Sciatic nerve (tissue), 2 donors: ENCODE measurements around the gene PLEK2. TPM values are rescaled to one million over a fixed set of nuclear protein-coding genes. Genes with fewer than 3 reads are reported as not detected.
"Not testable (repeated sequence)": the region's sequence is repeated elsewhere in the genome, so short reads cannot be mapped to it uniquely, and the experiment has no call there.

ENCODE experiments used
- ATAC-seq: fragments of 200-7000 bp; cut with Tn5 transposase; one replicate; pipeline ENCODE4 v1.9.1; 2020; ENCODE audit warnings: mild to moderate bottlenecking, moderate library complexity
- DNase-seq: peaks from one replicate; pipeline ENCODE4 v3.0.0-alpha.2; 2020; ENCODE audit warnings: low spot score
- intact Hi-C: fragments of 100-400 bp; cut with DNase I; formaldehyde crosslinking; loops from one replicate; pipeline ENCODE4 v1.14.2; 2022
- total RNA-seq: library from RNA; stranded (reverse); fragmentation: NEBNext Ultra II Directional; extraction: Animal tissue kit (Norgen Biotek cat#: 25700); gene quantifications from one replicate; pipeline ENCODE4 v1.2.1, GENCODE V29; 2021
- donor health status: DM: no; HTN: no; CAD: no.
- donor health status: DM: no; HTN: no; CAD: no.

The PLEK2 gene
- 0.62 TPM for total RNA-seq

DNA sequence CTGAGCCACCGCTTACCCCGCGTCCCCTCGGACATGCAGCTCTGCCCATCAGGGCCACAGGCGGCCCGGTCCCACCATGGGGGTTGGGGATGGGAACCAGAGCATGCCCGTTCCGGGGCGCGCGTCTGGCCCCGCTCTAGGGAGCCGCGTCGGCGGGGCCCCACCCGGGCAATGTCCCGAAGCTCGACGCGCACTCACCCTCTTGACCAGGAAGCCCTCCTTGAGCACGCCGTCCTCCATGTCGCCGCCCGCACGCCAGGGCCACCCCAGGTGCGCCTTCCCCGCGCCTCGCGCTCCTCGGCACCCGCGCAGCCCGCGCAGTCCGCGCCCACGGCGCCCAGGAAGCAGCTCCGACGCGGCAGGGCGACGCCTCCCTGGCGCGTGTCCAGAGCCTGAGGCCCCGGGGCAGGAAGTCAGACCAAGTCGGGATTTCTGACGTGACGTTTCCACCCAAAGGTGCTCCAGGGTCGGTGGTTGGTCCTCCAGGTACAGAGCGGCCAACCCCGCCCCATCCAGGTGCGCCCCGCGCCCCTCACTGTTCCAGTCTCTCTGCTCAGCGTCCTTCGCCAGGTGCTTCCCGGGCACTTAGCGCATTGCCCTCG, at the start of gene PLEK2:
Gene PLEK2, minus strand, starts transcription at position 346 of the 602 bp plus-strand sequence. Its CDS starts 106 bp downstream, at position 240.
- intact Hi-C loops, result no loop called here
- ATAC-seq (no peak), DNase-seq (no peak)

DNA sequence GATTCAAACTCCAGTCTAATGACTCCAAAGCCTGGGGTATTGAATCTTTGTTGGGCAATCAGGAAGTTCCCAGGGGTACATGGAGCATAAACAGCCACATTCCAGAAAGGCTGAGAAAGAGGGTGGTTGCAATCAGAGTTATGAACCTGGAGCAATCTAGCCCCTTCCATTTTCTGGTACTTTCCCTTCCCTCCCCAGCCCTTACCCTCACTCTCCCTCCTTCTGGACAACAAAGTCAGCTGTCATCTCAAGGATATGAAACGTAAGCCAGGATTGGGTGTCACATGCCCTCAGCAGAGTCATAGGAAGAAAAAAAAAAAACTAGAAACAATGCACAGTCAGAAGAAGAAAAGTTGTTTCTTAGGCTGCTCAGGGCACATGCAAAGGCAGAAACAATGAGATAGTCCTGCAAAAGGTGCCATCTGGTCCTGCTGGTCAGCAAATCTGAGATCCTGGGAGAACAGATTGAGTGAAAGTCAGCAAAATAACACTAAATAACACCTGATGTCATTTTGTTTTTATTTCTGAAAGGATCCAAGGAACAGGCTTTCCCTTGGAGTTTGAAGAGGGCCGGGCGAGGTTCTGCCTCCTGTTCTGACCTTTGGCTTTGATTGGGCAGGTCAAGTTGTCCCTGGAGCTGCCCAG, 49.5 kb upstream of the PLEK2 start:
- intact Hi-C loops, result no loop called here
- ATAC-seq (no peak), DNase-seq (no peak)

DNA sequence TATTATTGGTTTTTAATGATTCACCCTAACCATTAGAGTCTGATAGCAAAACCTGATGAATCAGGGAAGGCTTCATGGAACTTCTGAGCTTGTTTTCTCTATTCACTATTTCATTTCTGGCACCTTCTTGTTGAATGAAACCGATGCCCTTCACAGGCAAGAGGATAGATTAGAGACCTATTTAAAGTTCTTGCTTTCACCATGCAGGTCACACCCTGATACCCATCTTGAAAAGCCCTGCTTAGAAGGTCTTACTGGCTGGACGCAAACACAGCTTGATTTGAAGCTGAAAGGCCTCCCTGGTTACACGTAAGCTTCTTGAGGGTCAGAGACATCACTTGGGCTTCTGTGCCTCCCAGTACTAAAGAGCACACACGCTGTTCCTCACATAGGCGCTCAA, 47.4 kb upstream of the PLEK2 start:
- ATAC-seq (no peak), DNase-seq (no peak)
- intact Hi-C loops, result no loop called here

DNA sequence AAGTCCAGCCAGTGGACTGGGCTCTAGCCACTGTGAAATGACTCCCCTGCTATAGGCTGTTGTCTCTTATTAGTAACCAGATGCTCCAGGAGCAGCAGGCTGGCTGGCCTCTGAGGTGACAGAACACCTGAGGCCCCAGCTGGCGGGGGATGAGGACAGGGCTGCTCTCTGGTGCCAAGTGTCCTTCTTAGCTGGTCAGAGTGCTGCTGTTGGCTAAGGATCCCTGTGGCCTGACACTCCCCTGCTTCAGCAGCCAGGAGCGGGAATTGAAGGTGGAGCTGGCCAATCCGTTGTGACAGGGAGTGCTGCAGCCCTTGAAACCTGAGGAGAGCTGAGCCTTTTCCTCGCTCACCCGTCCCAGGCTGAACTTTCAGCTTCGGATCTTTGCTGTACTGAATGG, 45.8 kb upstream of the PLEK2 start:
- no peak for ATAC-seq
- intact Hi-C loops, result no loop called here
- DNase-seq, result no peak

- intact Hi-C loops, result no loop called here
Measured at GRCh38 chr14:67456732-67457131, 44.8 kb upstream of the PLEK2 start.

GRCh38 chr14:67453575-67454300, 41.8 kb upstream of the PLEK2 start:
- intact Hi-C loops, result no loop called here
- no peak for ATAC-seq
- DNase-seq, result no peak

More at GRCh38 chr14:67456732-67457131, 44.8 kb upstream of the PLEK2 start:
- DNase-seq (no peak), ATAC-seq (no peak)

DNA sequence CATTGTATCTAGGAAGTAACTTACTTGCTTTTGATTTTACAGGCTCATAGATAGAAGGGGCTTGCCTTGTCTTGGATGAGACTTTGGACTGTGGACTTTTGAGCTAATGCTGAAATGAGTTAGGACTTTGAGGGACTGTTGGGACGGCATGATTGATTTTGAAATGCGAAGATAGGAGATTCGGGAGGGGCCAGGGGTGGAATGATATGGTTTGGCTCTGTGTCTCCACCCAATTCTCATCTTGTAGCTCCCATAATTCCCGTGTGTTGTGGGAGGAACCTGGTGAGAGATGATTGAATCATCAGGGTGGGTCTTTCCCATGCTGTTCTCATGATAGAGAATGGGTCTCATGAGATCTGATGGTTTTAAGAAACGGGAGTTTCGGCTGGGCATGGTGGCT, 39.7 kb upstream of the PLEK2 start:
- ATAC-seq, intact Hi-C loops, DNase-seq: not testable (repeated sequence)

DNA sequence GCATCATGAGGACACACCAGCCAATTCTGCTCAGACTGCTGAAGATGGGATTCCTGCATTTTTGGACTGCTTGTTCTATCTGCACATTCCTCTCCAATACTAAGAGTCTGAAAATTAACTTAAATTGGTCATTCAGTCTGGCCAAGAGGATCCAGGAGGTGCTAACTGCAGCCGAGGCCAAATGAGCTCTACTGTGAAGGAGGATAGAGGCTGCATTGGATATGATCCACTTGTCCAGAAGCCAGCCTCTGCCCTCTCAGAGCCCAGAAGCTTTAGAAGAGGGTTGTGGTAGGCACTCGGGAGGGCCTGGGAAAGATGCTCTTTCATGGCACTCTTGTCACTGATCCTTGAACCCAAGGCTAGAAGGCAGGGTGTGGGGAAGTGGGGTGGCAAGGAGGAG, 37.1 kb upstream of the PLEK2 start:
- ATAC-seq, result no peak
- intact Hi-C loops, result no loop called here

DNA sequence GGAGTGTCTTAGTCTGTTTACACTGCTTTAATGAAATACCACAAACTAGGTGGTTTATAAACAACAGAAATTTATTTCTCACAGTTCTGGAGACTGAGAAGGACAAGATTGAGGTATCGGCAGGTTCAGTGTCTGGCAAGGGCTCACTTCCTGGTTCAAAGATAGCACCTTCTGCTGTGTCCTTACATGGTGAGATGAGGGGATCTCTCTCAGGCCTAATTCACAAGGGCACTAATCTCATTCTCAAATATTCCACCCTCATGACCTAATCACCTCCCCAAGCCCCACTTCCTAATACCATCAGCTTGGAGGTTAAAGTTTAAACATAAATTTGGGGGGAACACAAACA, 35.0 kb upstream of the PLEK2 start:
- DNase-seq (no peak), ATAC-seq (no peak)
- intact Hi-C loops, result no loop called here

More for the DNA sequence above, 37.1 kb upstream of the PLEK2 start:
- no peak for DNase-seq

DNA sequence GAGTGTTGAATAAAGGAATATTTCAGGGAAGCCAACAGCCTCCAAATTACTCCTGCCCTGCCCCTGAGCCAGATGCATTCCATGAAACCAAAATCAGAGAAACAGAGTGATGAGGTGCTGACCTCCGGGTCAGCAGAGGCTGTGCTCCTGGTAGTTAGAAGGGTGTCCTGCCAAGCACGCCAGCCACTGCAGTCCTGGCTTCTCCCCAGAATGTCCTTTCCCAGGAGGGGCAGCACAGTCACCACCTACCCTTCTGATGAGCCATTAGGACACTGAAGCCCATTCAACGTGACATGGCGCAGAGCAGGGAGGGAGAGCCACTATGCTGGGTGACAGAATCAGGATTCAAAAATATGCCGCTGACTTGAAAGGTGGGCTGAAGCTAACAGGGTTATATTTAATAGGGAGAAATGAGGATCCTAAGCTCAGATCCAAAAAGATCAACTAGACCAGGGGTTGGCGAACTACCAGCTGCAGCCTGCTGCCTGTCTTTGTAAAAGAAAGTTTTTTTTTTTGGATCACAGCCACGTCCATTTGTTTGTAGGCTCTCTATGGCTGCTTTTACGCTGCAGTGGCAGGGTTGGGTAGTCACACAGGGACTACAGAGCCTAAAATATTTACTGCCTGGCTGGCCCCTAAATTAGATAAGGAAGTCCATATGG, 34.5 kb upstream of the PLEK2 start:
- intact Hi-C loops, result no loop called here
- ATAC-seq, result peak; percentile 79
- no peak for DNase-seq

GRCh38 chr14:67444395-67444794, 32.4 kb upstream of the PLEK2 start:
- intact Hi-C loops, result no loop called here
- DNase-seq (no peak), ATAC-seq (no peak)

DNA sequence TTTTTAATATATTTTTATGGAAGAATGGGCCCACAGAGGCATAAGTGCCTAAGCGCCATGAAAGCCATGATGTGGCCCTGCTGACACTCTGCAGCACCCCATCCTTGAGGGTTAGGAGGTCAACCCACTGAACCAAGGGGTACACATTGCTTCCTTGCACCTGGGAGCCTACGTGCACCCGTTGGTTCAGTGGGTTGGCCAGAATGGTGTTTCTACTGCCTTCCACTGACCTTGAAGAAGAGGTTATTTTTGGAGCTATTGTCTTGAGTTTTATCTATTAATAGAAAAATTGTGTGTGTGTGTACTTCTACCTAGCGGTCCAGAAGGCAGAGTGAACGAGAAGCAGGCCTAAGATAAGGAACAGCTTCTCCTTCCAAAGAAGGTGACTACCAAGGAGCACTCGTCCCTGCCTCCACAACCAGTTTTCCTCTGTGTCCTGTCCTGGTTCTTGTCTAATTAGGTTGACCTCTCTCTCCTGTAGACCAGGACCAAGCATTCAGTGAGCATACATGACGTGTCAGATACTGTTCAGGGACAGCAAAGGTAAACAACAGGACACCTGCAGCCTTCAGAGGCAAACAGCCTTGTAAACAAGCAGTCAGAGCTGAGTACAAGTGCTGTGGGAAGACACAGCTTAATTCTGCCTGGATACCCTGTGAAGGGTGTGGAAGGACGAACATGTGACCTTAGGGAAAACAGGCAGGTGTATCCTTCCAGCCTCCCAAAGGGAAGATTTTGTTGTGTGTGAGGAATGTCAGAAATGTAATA, 30.4 kb upstream of the PLEK2 start:
- no peak for DNase-seq
- ATAC-seq, result no peak
- intact Hi-C loops, result no loop called here

- ATAC-seq (no peak), DNase-seq (no peak)
- intact Hi-C loops, result no loop called here
Measured at GRCh38 chr14:67441672-67442071, 29.7 kb upstream of the PLEK2 start.

DNA sequence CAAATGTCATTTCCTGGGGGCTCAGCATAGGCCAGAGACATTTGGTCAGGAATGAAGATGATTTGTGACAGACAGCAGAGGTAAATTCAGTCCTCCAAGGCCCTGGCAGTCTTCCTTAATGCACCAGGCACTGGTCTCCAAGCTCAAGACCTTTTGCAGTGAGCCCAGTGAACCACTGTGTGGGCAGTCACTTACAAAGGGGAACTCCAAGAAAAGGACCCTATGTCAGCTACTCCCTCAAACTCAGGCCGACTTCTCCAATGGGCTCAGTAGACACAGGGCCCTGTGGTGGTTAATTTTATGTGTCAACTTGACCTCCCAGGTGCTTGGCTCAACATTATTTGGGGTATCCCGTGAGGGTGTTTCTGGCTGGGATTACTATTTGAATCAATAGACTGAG, 29.3 kb upstream of the PLEK2 start:
- ATAC-seq (no peak), DNase-seq (no peak)
- intact Hi-C loops, result no loop called here

DNA sequence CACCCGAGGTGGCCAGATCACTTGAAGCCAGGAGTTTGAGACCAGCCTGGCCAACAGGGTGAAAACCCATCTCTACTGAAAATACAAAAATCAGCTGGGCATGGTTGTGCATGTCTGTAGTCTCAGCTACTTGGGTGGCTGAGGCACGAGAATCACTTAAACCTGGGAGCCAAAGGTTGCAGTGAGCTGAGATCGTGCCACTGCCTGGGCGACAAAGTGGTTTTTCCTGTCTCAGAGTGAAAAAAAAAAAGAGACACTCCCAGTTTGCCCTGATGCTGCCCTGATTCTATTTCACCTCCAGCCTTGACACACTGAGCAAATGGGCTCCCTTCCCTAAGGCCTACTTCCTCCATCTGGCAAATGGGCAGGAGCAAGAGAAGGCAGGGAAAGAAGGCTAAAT, 28.5 kb upstream of the PLEK2 start:
- ATAC-seq, result no peak
- intact Hi-C loops, result no loop called here
- no peak for DNase-seq

DNA sequence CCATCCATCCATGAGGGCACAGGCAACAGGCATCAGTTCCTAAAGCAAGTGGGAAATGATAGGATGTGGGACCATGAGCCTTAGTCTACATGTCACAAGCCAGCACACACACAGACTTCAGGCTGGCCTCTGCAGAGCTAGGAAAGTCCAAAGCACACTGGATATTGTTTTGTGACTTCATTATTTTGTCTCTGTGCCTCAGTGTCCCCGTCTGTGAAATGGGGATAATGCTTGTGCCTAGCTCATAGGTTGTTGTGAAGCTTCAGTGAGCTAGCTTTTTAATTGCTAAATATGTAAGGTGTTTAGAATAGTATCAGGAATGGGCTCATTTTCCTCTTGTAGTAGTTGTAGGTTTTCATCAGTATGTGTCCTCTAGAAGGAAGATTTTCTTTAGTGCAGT, 27.0 kb upstream of the PLEK2 start:
- intact Hi-C loops, result no loop called here
- DNase-seq, result no peak
- ATAC-seq, result no peak

DNA sequence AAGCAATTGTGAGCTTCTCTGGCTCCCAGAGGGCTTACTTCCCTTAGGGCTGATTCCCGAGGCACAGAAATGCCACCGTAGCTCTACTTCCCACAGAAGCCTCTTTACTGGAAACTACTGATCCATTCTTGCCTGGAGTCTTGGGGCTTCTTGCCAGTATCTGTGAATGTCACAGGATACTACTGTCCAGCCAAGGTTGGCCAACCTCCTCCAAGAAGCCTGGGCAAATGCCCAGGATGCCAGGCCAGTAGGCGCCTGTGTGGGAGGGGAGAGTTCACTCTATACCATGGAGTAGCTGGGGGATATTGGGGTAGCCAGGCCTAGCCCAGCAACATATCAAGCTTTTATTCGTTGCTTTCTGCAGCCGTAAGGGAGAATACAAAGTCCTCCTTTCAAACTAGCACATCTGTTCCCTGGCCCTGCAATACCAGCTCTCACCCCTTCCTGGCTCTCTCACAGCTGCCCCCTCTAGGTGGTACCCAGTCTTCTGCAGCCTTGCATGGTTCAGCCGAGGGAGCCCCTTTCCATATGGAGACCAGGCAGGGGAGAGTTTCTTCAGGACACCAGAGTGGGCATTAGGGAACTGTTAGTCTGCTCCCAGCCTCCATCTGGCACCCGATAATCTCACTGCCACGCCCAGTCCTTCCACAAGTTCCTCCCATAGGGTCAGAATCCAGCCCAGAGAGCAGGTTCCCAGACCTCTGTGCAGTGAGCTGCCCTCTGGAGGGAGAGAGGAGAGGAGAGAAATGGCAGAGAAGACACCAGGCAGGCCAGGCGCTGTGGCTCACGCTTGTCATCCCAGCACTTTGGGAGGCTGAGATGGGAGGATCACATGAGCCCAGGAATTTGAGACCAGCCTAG, 24.3 kb upstream of the PLEK2 start:
- intact Hi-C loops, result no loop called here
- DNase-seq (no peak), ATAC-seq (peak; percentile 38)

- DNase-seq (no peak), ATAC-seq (no peak)
- intact Hi-C loops, result no loop called here
Measured at GRCh38 chr14:67435603-67436002, 23.6 kb upstream of the PLEK2 start.
